PFSK-1 (cell line): ENCODE results near the gene NAA38.
A peak's percentile ranks its signal among the peaks of the same experiment; 100 is the strongest.

Experiments used
- FOXP2 ChIP-seq: optimal IDR thresholded peaks from 2 replicates; pipeline ENCODE3; 2011; ENCODE audit warnings: borderline replicate concordance, control low read depth, inconsistent platforms; ENCODE audit not compliant: insufficient read depth; ENCODE audit errors: extremely low read length, extremely low read depth
- POLR2AphosphoS5 ChIP-seq: IDR thresholded peaks from 2 replicates; pipeline ENCODE4 v1.6.1; 2012; ENCODE audit warnings: low read depth, mild to moderate bottlenecking, control low read depth, low read length, moderate library complexity
- REST ChIP-seq, 2 experiments: IDR thresholded peaks; 2 replicates each; pipeline versions ENCODE4 v1.6.1 to v1.8.0; 2011 to 2012; ENCODE audit warnings: low read depth in 2 of 2, low read length in 2 of 2, control low read depth in 1 of 2, inconsistent platforms in 1 of 2, mild to moderate bottlenecking in 1 of 2, moderate library complexity in 1 of 2; ENCODE audit not compliant: insufficient read depth in 1 of 2
- SIN3A ChIP-seq: IDR thresholded peaks from 2 replicates; pipeline ENCODE4 v1.6.1; 2012; ENCODE audit warnings: mild to moderate bottlenecking, low read length, moderate library complexity, borderline replicate concordance; ENCODE audit not compliant: insufficient read depth
- TAF1 ChIP-seq: IDR thresholded peaks from 2 replicates; pipeline ENCODE4 v1.6.1; 2012; ENCODE audit warnings: low read length, control low read depth, borderline replicate concordance; ENCODE audit not compliant: insufficient read depth

NAA38 gene

GRCh38 chr17:7834542-7834956, 22.8 kb downstream of the NAA38 start:
- TF ChIP-seq FOXP2 (no peak), SIN3A (no peak), POLR2AphosphoS5 (no peak), REST (IDR thresholded peaks at IDR 0.05; ENCODE audit: insufficient read depth in 1 of 2, low read depth in 2 of 2, low read length in 2 of 2) (no peak), TAF1 (no peak)

DNA sequence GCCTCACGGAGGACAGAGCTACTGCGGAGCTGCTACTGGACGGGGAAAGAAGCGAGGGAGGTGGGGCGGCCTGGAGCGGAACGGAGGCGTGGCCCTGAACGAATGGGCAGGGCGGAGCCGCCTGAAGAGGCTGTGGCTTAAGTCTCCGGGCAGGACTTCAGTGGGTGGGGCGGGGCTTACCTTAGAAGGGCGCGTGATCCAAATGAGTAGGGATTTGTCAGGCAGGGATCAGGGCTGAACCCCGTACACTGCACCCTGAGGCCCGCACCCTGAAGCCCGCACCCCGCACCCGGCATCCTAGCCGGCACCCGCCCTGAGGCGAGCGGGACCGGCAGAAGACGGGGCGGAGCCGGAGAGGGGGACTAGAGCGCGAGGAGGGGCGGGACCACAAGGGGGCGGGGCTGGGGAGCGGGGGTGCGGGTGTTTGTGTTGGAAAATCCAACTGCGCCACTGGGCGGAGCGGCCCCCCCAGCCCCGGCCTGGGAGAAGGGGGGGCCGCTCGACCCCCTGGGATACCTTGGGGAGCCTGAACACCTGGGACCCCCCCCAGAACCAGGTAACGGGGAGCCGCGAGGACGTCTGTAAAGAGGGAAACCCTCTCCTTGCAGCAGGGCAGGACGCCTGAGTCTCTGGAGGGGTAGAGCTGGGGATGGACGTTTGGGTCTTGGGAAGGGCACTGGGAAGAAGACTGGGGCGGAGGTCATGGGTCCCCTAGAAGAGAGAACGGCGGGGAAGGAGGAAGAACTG, 23.4 kb downstream of the NAA38 start, which contains the start of gene KDM6B:
Gene KDM6B, plus strand, starts transcription at position 423 of the 747 bp plus-strand sequence. CDS start 11,338 bp downstream, outside the sequence.
- TF ChIP-seq POLR2AphosphoS5 (0 out of 2 replicates have a peak, but pooled peaks have one; percentile 34), REST (IDR thresholded peaks at IDR 0.05; ENCODE audit: insufficient read depth in 1 of 2, low read depth in 2 of 2, low read length in 2 of 2) (no peak), SIN3A (peak; percentile 33; the same call in 1 of the 2 replicates), TAF1 (no peak)

GRCh38 chr17:7833011-7833794, 24.2 kb downstream of the NAA38 start:
- TF ChIP-seq SIN3A (no peak), FOXP2 (no peak), TAF1 (no peak), POLR2AphosphoS5 (no peak), REST (IDR thresholded peaks at IDR 0.05; ENCODE audit: insufficient read depth in 1 of 2, low read depth in 2 of 2, low read length in 2 of 2) (no peak)

GRCh38 chr17:7832431-7832830, 24.9 kb downstream of the NAA38 start:
- no peak for TF ChIP-seq FOXP2
- TF ChIP-seq SIN3A, result no peak
- no peak for TF ChIP-seq REST (IDR thresholded peaks at IDR 0.05; ENCODE audit: insufficient read depth in 1 of 2, low read depth in 2 of 2, low read length in 2 of 2)
- no peak for TF ChIP-seq POLR2AphosphoS5
- TF ChIP-seq TAF1, result no peak
